Left lobe of liver (tissue), 2 donors: ENCODE measurements around the gene ST6GALNAC3. TPM values are rescaled to one million over a fixed set of nuclear protein-coding genes. Genes with fewer than 3 reads are reported as not detected.
"Not testable (repeated sequence)": the region's sequence is repeated elsewhere in the genome, so short reads cannot be mapped to it uniquely, and the experiment has no call there.

Experiments used
- ATAC-seq: fragments of 200-7000 bp; cut with Tn5 transposase; one replicate; pipeline ENCODE4 v1.9.1; 2020; ENCODE audit warnings: mild to moderate bottlenecking, moderate library complexity
- DNase-seq: peaks from one replicate; pipeline ENCODE4 v3.0.0-alpha.2; 2020; ENCODE audit warnings: low spot score
- total RNA-seq: library from RNA; stranded (reverse); gene quantifications from one replicate; pipeline ENCODE4 v1.2.1, GENCODE V29; 2021
- donor health status: DM: no; HTN: no; CAD: no; lungs with moderate emphysema.
- donor health status: DM: no; HTN: yes; CAD: no.

The ST6GALNAC3 gene
- total RNA-seq, 1 donor from 2014 or later: 2.6 TPM

DNA sequence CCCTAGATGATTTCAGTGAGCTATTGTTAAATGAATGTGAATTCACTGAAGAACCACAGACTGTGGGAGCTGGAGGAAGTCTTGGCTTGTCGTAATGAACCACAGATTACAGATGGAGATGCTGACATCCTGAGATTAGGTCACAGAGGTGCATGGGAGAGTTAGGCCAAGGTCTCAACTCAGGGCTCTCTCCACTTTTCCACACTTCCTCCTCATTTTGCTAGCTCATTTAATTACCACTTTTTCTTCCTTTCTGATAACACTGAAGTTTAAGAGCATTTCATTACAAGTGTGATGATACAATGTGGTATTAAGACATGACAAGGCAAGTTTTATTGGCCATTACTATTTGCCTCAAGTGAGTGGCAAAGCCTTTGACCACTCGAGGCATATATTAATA is 30.8 kb downstream of the ST6GALNAC3 start:
- ATAC-seq: no peak
- DNase-seq: no peak

DNA sequence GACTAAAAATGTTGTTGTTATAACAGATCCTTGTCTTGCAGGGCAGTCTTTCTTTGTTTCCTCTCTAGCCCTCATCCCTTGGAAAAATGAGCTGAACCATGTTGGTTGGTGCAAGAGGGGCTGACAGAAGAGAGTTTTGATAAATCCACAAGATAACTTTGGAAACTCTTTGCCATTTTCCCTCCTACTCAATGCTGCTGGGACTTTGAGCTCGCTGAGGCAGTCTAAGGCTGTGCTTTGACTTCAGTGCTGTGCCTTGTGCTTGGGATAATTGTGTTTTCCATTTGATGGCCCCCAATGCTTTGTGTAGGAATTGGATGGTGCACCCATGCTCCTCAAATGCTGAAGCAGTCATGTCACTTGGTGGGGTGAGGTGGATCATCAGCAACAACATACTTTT is 31.7 kb downstream of the ST6GALNAC3 start:
- ATAC-seq: no peak
- DNase-seq: no peak

- ATAC-seq: no peak
- DNase-seq: no peak
Observed at GRCh38 chr1:76106719-76107235, 32.2 kb downstream of the ST6GALNAC3 start.

DNA sequence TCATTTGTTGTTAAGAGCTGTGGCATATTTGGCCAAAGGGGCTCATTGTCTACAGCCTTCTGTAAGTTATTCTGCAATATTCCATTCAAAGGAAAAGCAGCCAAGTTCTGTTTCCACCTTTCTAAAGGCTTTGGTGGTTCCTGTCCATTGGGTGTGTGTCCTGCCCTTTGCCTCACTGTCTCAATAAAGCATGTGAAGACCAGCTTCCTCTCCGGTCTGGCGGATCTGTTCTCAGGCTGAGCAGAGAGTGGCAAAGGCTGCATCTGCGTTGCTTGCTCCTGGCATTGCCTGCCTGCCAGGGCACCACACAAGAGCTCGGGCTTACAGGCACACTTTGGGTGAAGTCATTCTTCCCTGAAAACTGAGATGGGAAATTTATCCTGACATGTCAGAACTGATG is 34.9 kb downstream of the ST6GALNAC3 start:
- DNase-seq: no peak
- ATAC-seq: no peak

DNA sequence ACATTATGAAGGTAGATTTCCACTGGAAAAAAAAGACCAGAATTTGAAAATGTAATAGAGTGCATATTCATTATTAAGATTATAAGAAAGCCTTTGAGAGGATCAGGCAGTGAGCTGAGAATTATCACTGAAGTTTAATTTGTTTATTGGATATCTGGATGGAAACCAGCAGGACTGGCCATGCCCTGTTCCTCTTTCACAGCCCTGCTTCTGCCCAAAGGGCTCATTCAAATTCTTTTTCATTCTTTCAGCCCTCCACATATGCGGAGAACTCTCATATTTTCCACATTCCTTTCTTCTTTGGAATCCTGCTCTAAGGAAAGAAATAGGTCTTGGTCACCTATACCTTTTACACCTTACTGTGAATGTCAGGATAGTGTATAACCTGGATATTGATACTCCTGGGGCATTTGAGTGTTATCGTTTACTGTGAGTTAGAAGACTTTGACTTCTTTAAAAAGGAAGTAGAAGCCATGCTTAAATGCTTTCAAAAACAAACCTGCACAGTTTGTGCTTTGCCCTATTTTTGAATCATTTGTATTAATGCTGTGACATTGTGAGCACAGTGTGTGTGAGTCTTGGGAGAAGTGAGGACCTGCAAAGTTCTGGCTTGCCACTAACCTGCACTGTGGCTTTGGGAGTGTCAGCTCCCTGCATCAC is 35.5 kb downstream of the ST6GALNAC3 start:
- DNase-seq: no peak
- ATAC-seq: no peak

DNA sequence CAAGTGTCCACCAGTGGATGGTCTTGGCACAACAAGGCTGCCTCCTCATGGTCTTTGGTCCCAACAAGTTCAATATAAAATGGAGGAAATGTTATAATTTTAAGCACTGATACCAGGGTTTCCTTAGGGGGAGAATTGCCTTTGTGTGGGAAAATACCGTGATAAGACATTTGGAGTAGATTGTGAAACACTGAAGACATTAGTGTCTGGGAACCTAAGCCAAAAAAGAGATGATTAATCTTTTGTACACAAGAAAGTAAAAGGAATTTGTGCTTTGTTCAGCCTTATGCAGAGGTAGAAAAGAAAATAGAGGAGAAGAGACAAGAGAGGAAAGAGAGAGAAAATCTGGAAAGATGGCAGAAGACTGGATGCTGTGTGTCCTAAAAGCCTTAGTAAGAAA is 36.1 kb downstream of the ST6GALNAC3 start:
- DNase-seq (no peak), ATAC-seq (no peak)

DNA sequence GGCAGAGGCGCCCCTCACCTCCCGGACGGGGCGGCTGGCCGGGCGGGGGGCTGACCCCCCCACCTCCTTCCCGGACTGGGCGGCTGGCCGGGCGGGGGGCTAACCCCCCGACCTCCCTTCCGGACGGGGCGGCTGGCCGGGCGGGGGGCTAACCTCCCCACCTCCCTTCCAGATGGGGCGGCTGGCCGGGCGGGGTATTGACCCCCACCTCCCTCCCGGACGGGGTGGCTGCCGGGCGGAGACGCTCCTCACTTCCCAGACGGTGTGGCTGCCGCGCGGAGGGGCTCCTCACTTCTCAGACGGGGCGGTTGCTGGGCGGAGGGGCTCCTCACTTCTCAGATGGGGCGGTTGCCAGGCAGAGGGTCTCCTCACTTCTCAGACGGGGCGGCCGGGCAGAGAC is 37.8 kb downstream of the ST6GALNAC3 start:
- not testable (repeated sequence) for DNase-seq, ATAC-seq

GRCh38 chr1:76113446-76113845 is 38.9 kb downstream of the ST6GALNAC3 start:
- DNase-seq (no peak), ATAC-seq (no peak)

DNA sequence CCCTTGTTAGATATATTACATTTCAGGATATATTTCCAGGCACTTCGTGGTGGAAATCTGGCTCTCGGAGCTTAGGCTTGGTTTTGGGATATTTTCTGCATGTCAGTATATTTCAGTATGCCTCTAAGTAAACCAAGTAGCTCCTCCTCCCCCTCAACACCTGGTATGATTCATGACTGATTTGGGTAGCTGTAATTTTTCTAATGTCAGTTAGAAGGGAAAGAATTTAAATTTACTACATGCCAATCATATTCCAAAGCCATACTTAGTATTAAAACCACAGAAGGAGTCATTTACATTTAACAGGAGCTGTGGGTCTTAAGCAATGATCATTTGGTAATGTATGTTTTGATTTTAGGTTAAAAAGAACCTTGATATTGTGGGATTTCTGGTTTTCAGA is 40.6 kb downstream of the ST6GALNAC3 start:
- DNase-seq (no peak), ATAC-seq (no peak)

- no peak for DNase-seq
- ATAC-seq: no peak
Observed at GRCh38 chr1:76121850-76122249, 47.3 kb downstream of the ST6GALNAC3 start.

DNA sequence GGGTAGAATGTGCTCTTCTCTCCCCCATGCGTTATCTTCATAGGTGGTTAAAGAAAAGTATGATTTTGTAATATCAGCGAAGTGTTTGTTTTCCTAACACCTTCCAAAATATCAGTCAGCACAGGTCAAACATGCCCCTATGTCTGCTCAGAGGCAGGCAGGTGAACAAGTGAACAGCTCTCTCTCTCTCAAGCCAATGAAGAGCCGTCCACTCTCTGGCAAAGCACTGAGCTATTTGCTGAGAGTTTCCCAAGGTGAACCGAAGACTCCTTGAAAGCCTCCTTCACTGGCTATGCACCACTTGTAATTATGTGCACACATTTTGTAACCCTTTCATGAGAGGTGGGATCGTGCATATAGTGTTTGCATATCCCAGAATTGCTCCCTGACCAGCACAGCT is 47.7 kb downstream of the ST6GALNAC3 start:
- DNase-seq (no peak), ATAC-seq (no peak)

- not testable (repeated sequence) for DNase-seq, ATAC-seq
Observed at GRCh38 chr1:76123411-76124064, 49.0 kb downstream of the ST6GALNAC3 start.

- ATAC-seq (no peak), DNase-seq (no peak)
Observed at GRCh38 chr1:76124196-76124595, 49.6 kb downstream of the ST6GALNAC3 start.

DNA sequence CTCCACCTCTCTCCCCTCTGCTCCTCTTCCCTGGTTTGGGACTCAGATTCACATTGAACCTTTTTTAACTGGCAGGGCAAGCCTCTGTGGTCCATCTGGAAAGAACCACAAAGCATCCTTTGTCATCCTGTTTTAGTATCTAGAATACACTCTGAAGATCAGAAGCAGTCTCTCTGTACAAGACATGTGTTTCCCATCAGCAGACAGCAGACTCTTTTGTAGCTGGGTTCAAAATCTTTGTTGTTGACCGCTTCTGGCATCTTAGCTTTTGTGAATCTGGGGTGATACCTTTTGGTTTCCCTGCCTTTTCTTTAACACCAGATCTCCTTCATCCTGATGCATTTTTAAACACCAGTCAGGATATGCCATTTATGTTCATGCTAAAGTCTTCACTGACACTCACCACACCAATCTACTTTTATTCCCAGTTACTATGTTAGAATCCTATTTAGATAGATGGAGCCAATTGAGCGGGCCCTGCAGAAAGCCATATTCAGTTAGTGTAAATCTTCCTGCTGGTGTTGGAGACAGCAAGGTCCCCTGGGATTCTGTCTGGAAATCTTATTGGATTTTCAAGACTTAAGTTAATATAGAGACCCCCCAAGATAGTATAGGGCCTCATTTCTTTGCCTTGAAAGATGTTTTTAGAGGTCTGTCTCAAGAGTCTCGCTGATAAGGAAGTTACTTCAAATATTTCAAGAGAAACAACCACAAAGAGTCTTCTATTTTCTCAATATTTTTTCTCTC is 51.1 kb downstream of the ST6GALNAC3 start:
- no peak for ATAC-seq
- no peak for DNase-seq

- no peak for DNase-seq
- ATAC-seq: no peak
Observed at GRCh38 chr1:76128096-76128495, 53.5 kb downstream of the ST6GALNAC3 start.

- ATAC-seq: no peak
- DNase-seq: no peak
Observed at GRCh38 chr1:76129731-76130130, 55.2 kb downstream of the ST6GALNAC3 start.

DNA sequence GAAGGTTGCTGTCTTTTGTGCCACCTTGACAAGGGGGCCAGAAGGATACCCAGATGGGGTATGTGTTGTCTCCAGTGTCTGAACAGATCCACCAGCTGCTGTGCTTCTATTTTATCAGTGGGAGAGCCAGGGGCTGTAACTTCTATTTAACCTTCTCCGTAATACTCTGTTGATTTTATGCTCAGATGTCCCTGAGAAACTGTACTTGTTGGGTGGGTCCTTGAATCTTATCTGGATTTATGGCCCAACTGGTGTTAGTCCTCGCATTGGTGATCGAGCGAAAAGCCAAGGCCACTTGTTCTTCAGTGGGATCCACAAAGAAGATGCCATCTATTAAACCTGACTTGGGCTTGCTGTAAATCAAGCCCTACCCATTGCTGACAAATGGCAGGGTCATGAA is 56.4 kb downstream of the ST6GALNAC3 start:
- ATAC-seq: no peak
- DNase-seq: no peak

GRCh38 chr1:76133977-76134376 is 59.4 kb downstream of the ST6GALNAC3 start:
- DNase-seq (no peak), ATAC-seq (no peak)

DNA sequence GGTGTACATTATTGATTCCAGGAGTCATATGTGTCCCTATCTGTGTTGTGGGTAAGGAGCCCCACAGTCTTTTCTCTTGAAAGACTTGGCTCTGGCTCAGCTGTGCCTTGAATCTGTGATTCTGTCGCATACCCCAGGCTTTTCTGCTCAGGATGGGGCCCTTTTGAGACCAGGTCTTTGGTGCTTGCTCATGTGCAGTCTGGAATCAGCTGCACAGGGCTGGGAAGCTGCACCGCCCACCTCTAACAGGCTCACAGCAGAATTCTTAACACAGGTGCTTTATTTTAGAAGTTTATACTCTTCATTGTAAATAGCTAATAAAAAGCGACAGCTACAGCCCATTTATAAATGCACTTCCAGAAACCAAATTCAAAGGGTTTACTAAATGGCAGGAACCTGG is 61.3 kb downstream of the ST6GALNAC3 start:
- no peak for ATAC-seq
- no peak for DNase-seq

GRCh38 chr1:76136894-76137293 is 62.3 kb downstream of the ST6GALNAC3 start:
- DNase-seq (no peak), ATAC-seq (no peak)

DNA sequence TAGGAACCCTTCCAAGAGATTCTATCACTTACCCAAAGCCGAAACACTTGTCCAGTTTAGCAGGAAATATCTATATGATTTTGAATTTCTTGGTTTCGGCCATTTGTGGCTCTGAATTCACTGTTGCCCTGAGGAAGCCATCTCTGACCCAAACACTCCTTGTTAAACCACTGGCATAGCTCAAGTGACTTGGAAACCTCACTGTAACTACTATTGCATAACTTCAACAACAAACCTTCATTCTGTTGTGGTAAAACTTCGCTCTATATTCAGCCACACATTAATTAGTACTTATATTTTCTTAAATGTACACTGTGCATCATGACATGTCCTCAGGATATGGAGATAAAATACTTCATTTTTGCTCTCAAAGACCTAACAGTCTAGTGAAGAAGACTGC is 63.2 kb downstream of the ST6GALNAC3 start:
- no peak for DNase-seq
- no peak for ATAC-seq

- DNase-seq: no peak
- ATAC-seq: peak; percentile 60
Observed at GRCh38 chr1:76138217-76138616, 63.7 kb downstream of the ST6GALNAC3 start.
